ENCODE data around the gene ADH1B.

- TF ChIP-seq CTCF (IDR thresholded peaks at IDR 0.05) (no peak), POLR2A (IDR thresholded peaks at IDR 0.05) (no peak)
Measured at GRCh38 chr4:99285387-99285786, 35.8 kb downstream of the ADH1B start.
